CD4-positive, alpha-beta memory T cell (primary cell): ENCODE results near the gene EEFSEC. TPM values are rescaled to one million over a fixed set of nuclear protein-coding genes. Genes with fewer than 3 reads are reported as not detected.
A peak's percentile ranks its signal among the peaks of the same experiment; 100 is the strongest.

Experiments
- CTCF ChIA-PET: fragments of 350-600 bp; sonication (Branson Sonifier 250); formaldehyde crosslinking; loops from one replicate; lab custom pipeline; 2021; ENCODE audit warnings: inconsistent platforms; ENCODE audit not compliant: partially characterized antibody; lab: Charles Lee
- POLR2A ChIA-PET: fragments of 350-600 bp; sonication (Branson Sonifier 250); formaldehyde crosslinking; loops from one replicate; lab custom pipeline; 2021; ENCODE audit not compliant: partially characterized antibody; lab: Charles Lee
- DNase-seq, 5 donors: peaks; one replicate each; pipeline versions ENCODE4 v3.0.0 to v3.0.0-alpha.2; 2020 to 2022; ENCODE audit warnings: mixed read lengths in 1 of 5
- H3K27ac ChIP-seq: one replicate; pipeline ENCODE4 v1.7.0; 2013; ENCODE audit warnings: low read depth, low read length
- H3K27me3 ChIP-seq: 2 replicates; pipeline ENCODE4 v1.7.0; 2013; ENCODE audit warnings: mild to moderate bottlenecking, low read length, moderate library complexity; ENCODE audit not compliant: insufficient read depth
- H3K36me3 ChIP-seq: 2 replicates; pipeline ENCODE4 v1.7.0; 2013; ENCODE audit warnings: mild to moderate bottlenecking, low read length, moderate library complexity; ENCODE audit not compliant: insufficient read depth
- H3K4me1 ChIP-seq: 2 replicates; pipeline ENCODE4 v1.7.0; 2013; ENCODE audit warnings: mild to moderate bottlenecking, low read length, moderate library complexity; ENCODE audit not compliant: insufficient read depth
- H3K4me3 ChIP-seq, 2 donors: one replicate each; pipeline ENCODE4 v1.7.0; 2013; ENCODE audit warnings: low read length in 2 of 2, mild to moderate bottlenecking in 1 of 2
- H3K9me3 ChIP-seq, 2 donors: one replicate each; pipeline ENCODE4 v1.7.0; 2013; ENCODE audit warnings: low read length in 2 of 2, control low read depth in 1 of 2; ENCODE audit not compliant: control insufficient read depth in 1 of 2
- H3K27ac Mint-ChIP-seq, 7 donors: one replicate each; pipeline ENCODE4 v1.8.0; 2020 to 2021; ENCODE audit warnings: mixed read lengths in 7 of 7, mild to moderate bottlenecking in 6 of 7, inconsistent platforms in 3 of 7, moderate library complexity in 3 of 7
- H3K27me3 Mint-ChIP-seq, 2 donors: one replicate each; pipeline ENCODE4 v1.8.0; 2020 to 2021; ENCODE audit warnings: mixed read lengths in 2 of 2
- H3K36me3 Mint-ChIP-seq, 2 donors: one replicate each; pipeline ENCODE4 v1.8.0; 2020 to 2021; ENCODE audit warnings: mixed read lengths in 2 of 2, inconsistent platforms in 1 of 2, mild to moderate bottlenecking in 1 of 2
- H3K4me1 Mint-ChIP-seq, 4 donors: one replicate each; pipeline ENCODE4 v1.8.0; 2020 to 2021; ENCODE audit warnings: mixed read lengths in 4 of 4, mild to moderate bottlenecking in 1 of 4
- H3K4me3 Mint-ChIP-seq, 8 donors: one replicate each; pipeline ENCODE4 v1.8.0; 2020 to 2021; ENCODE audit warnings: mixed read lengths in 8 of 8, mild to moderate bottlenecking in 7 of 8, moderate library complexity in 6 of 8, inconsistent platforms in 3 of 8
- H3K9me3 Mint-ChIP-seq, 8 donors: one replicate each; pipeline ENCODE4 v1.8.0; 2020 to 2021; ENCODE audit warnings: mixed read lengths in 8 of 8, mild to moderate bottlenecking in 5 of 8, inconsistent platforms in 3 of 8, moderate library complexity in 1 of 8
- intact Hi-C: fragments of 100-400 bp; cut with micrococcal nuclease; formaldehyde crosslinking; loops from one replicate; pipeline ENCODE4 v1.15.1; 2023
- polyA plus RNA-seq, 2 donors: library from polyadenylated mRNA; unstranded; fragments of 300-500 nt; fragmentation: Illumina TruSeq; gene quantifications; one replicate each; pipeline ENCODE4 v1.2.3, GENCODE V29; 2021
- total RNA-seq, 2 experiments: library from RNA; stranded (reverse); gene quantifications; one replicate each; pipeline ENCODE4 v1.2.3, GENCODE V29; 2021

Gene EEFSEC
- total and polyA plus RNA-seq, 4 experiments from 2014 or later, result 14.0 to 24.9 (median 17.1) TPM

GRCh38 chr3:128285042-128285966 lies 132.0 kb downstream of the EEFSEC start:
- Histone ChIP-seq H3K4me1 (no peaks in the 10 kb centered on the region), H3K4me3 (no peak overlapping the region), H3K27me3 (no peaks in the 10 kb centered on the region), H3K36me3 (no peaks in the 10 kb centered on the region), H3K9me3 (no peaks in the 10 kb centered on the region), H3K27ac (no peak overlapping the region)
- intact Hi-C loops, result no loop called here
- CTCF ChIA-PET, result interaction anchor here (2.1 kb wide), 1 partner anchor 37 kb away, joined by 6 read pairs; no protein-coding TSS in a partner anchor
- no peak overlapping the region for H3K4me3 Mint-ChIP-seq
- DNase-seq, result no peak
- peaks cover 1 to 6% (median 3%) of the 10 kb centered on the region in 8 donors for H3K9me3 Mint-ChIP-seq
- no peaks in the 10 kb centered on the region for H3K27me3 Mint-ChIP-seq
- H3K27ac Mint-ChIP-seq, result peak overlapping the region in 5 of 7 donors; percentile 8 to 83 (median 41)
- peaks cover 0 to 6% (median 0%) of the 10 kb centered on the region in 4 donors for H3K4me1 Mint-ChIP-seq
- H3K36me3 Mint-ChIP-seq, result peaks cover 27 to 28% of the 10 kb centered on the region in 2 donors
- POLR2A ChIA-PET, result no interaction called here

GRCh38 chr3:128285967-128286321 lies 132.7 kb downstream of the EEFSEC start:
- no peak for DNase-seq
- Histone ChIP-seq H3K27me3 (no peaks in the 10 kb centered on the region), H3K4me3 (no peak overlapping the region), H3K4me1 (no peaks in the 10 kb centered on the region), H3K36me3 (no peaks in the 10 kb centered on the region), H3K9me3 (no peaks in the 10 kb centered on the region), H3K27ac (no peak overlapping the region)
- CTCF ChIA-PET, result interaction anchor here (2.1 kb wide), 1 partner anchor 36 kb away, joined by 6 read pairs; no protein-coding TSS in a partner anchor
- intact Hi-C loops, result no loop called here
- H3K4me1 Mint-ChIP-seq, result peaks cover 0 to 6% (median 0%) of the 10 kb centered on the region in 4 donors
- H3K36me3 Mint-ChIP-seq, result peaks cover 30 to 31% of the 10 kb centered on the region in 2 donors
- H3K4me3 Mint-ChIP-seq, result no peak overlapping the region
- POLR2A ChIA-PET, result interaction anchor here (1.0 kb wide), 1 partner anchor 8 kb away, joined by 3 read pairs; no protein-coding TSS in a partner anchor
- no peaks in the 10 kb centered on the region for H3K27me3 Mint-ChIP-seq
- peak overlapping the region in 2 of 7 donors; percentile 10 to 12 for H3K27ac Mint-ChIP-seq
- peaks cover 2 to 6% (median 4%) of the 10 kb centered on the region in 8 donors for H3K9me3 Mint-ChIP-seq

GRCh38 chr3:128286691-128287090 lies 133.4 kb downstream of the EEFSEC start:
- Histone ChIP-seq H3K4me1 (no peaks in the 10 kb centered on the region), H3K27ac (no peak overlapping the region), H3K4me3 (no peak overlapping the region), H3K36me3 (no peaks in the 10 kb centered on the region), H3K9me3 (no peaks in the 10 kb centered on the region), H3K27me3 (no peaks in the 10 kb centered on the region)
- Mint-ChIP-seq H3K27ac (peak overlapping the region in 5 of 7 donors; percentile 2 to 74 (median 38)), H3K36me3 (peaks cover 34 to 35% of the 10 kb centered on the region in 2 donors), H3K27me3 (no peaks in the 10 kb centered on the region), H3K4me3 (no peak overlapping the region), H3K9me3 (peaks cover 2 to 10% (median 5%) of the 10 kb centered on the region in 8 donors), H3K4me1 (peaks cover 4 to 11% (median 6%) of the 10 kb centered on the region in 4 donors)
- intact Hi-C loops, result no loop called here
- DNase-seq, result no peak
- ChIA-PET CTCF (interaction anchor here (1.2 to 2.1 kb wide), 2 partner anchors 10 to 36 kb away, joined by 3 to 6 read pairs; no protein-coding TSS in a partner anchor), POLR2A (interaction anchor here (1.0 kb wide), 1 partner anchor 9 kb away, joined by 3 read pairs; no protein-coding TSS in a partner anchor)

- Mint-ChIP-seq H3K27ac (peak overlapping the region in 3 of 7 donors; percentile 38 to 74 (median 48)), H3K36me3 (peaks cover 34 to 35% of the 10 kb centered on the region in 2 donors), H3K9me3 (peaks cover 2 to 10% (median 5%) of the 10 kb centered on the region in 8 donors)
Measured at GRCh38 chr3:128287216-128287615, 133.9 kb downstream of the EEFSEC start.

GRCh38 chr3:128289534-128289933 lies 136.3 kb downstream of the EEFSEC start:
- ChIA-PET POLR2A (no interaction called here), CTCF (no interaction called here)
- no peak overlapping the region for H3K27ac Mint-ChIP-seq
- H3K9me3 Mint-ChIP-seq, result peaks cover 2 to 10% (median 5%) of the 10 kb centered on the region in 8 donors
- H3K36me3 Mint-ChIP-seq, result peaks cover 26 to 30% of the 10 kb centered on the region in 2 donors
- no peak for DNase-seq
- Histone ChIP-seq H3K36me3 (no peaks in the 10 kb centered on the region), H3K9me3 (no peaks in the 10 kb centered on the region), H3K27ac (no peak overlapping the region), H3K4me3 (no peak overlapping the region), H3K27me3 (no peaks in the 10 kb centered on the region), H3K4me1 (peaks cover 15% of the 10 kb centered on the region)
- intact Hi-C loops, result no loop called here
- H3K27me3 Mint-ChIP-seq, result no peaks in the 10 kb centered on the region
- no peak overlapping the region for H3K4me3 Mint-ChIP-seq
- H3K4me1 Mint-ChIP-seq, result peaks cover 14 to 24% (median 24%) of the 10 kb centered on the region in 4 donors

More at GRCh38 chr3:128287216-128287615, 133.9 kb downstream of the EEFSEC start:
- DNase-seq, result no peak
- no peaks in the 10 kb centered on the region for H3K27me3 ChIP-seq
- H3K4me3 ChIP-seq, result no peak overlapping the region
- Mint-ChIP-seq H3K27me3 (no peaks in the 10 kb centered on the region), H3K4me3 (no peak overlapping the region), H3K4me1 (peaks cover 4 to 11% (median 7%) of the 10 kb centered on the region in 4 donors)
- no peaks in the 10 kb centered on the region for H3K4me1 ChIP-seq
- intact Hi-C loops, result no loop called here
- H3K9me3 ChIP-seq, result no peaks in the 10 kb centered on the region
- H3K36me3 ChIP-seq, result no peaks in the 10 kb centered on the region
- ChIA-PET CTCF (interaction anchor here (1.2 to 2.1 kb wide), 2 partner anchors 9 to 35 kb away, joined by 3 to 6 read pairs; no protein-coding TSS in a partner anchor), POLR2A (no interaction called here)
- no peak overlapping the region for H3K27ac ChIP-seq

- Mint-ChIP-seq H3K27ac (peak overlapping the region in 2 of 7 donors; percentile 61 to 91), H3K36me3 (peaks cover 25 to 34% of the 10 kb centered on the region in 2 donors), H3K27me3 (no peaks in the 10 kb centered on the region), H3K4me3 (no peak overlapping the region), H3K9me3 (peaks cover 2 to 10% (median 5%) of the 10 kb centered on the region in 8 donors), H3K4me1 (peaks cover 21 to 33% (median 32%) of the 10 kb centered on the region in 4 donors)
- intact Hi-C loops, result no loop called here
- no peak for DNase-seq
- Histone ChIP-seq H3K4me3 (no peak overlapping the region), H3K9me3 (no peaks in the 10 kb centered on the region), H3K36me3 (no peaks in the 10 kb centered on the region), H3K27ac (no peak overlapping the region), H3K27me3 (no peaks in the 10 kb centered on the region), H3K4me1 (peaks cover 24% of the 10 kb centered on the region)
- ChIA-PET POLR2A (interaction anchor here (0.7 kb wide), 1 partner anchor 533 kb away, joined by 3 read pairs; no protein-coding TSS in a partner anchor), CTCF (no interaction called here)
Measured at GRCh38 chr3:128290484-128290883, 137.2 kb downstream of the EEFSEC start.
